ENCODE data around the gene PRKCA. TPM values are rescaled to one million over a fixed set of nuclear protein-coding genes. Genes with fewer than 3 reads are reported as not detected.

The PRKCA gene
- total and polyA plus RNA-seq, 9 of the 15 experiments (the other 6 are each of a cell fraction or from before 2014, with no cell fraction given) = 3.2 to 33.0 (median 17.8) TPM

DNA sequence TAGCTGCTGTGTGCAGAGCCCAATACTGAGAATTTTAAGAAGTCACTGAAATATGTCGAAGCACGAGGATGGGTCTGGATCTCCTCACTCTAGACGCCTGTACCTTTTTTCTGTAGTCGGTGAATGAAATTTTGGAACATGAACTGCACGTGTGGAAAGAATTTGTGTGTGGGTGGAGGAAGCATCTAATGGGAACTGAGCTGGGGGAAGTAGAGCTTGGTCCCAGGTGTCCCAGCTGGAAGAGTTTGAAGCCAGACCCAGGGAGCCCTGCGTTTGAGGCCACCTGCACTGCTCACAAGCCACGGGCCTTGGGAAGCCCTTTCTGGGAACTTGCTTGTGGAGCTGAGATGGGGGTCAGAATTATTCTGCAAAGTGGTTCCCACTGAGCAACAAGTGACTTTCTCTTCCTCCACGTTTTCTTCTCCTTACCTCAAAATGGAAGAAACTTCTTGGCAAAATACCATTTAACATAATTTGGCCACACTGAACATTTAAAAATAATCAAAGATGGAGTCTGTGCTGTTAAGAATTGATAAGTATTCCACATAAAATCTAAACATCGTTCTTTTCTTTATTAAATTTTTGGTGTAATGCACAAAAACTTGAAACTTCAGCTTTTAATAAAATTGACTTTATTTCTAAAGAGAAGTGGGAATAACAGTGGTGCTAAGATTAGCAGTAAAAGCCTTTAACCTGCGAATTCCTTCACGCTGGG lies 163.8 kb downstream of the PRKCA start (continued):
- TF ChIP-seq, protein P1, sequence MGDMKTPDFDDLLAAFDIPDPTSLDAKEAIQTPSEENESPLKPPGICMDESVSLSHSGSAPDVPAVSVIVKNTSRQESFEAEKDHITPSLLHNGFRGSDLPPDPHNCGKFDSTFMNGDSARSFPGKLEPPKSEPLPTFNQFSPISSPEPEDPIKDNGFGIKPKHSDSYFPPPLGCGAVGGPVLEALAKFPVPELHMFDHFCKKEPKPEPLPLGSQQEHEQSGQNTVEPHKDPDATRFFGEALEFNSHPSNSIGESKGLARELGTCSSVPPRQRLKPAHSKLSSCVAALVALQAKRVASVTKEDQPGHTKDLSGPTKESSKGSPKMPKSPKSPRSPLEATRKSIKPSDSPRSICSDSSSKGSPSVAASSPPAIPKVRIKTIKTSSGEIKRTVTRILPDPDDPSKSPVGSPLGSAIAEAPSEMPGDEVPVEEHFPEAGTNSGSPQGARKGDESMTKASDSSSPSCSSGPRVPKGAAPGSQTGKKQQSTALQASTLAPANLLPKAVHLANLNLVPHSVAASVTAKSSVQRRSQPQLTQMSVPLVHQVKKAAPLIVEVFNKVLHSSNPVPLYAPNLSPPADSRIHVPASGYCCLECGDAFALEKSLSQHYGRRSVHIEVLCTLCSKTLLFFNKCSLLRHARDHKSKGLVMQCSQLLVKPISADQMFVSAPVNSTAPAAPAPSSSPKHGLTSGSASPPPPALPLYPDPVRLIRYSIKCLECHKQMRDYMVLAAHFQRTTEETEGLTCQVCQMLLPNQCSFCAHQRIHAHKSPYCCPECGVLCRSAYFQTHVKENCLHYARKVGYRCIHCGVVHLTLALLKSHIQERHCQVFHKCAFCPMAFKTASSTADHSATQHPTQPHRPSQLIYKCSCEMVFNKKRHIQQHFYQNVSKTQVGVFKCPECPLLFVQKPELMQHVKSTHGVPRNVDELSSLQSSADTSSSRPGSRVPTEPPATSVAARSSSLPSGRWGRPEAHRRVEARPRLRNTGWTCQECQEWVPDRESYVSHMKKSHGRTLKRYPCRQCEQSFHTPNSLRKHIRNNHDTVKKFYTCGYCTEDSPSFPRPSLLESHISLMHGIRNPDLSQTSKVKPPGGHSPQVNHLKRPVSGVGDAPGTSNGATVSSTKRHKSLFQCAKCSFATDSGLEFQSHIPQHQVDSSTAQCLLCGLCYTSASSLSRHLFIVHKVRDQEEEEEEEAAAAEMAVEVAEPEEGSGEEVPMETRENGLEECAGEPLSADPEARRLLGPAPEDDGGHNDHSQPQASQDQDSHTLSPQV (IDR thresholded peaks at IDR 0.05) = peak; percentile 90
- TF ChIP-seq RHOXF2B (CRISPR knock-in tag; conservative IDR thresholded peaks at IDR 0.05) (no peak), TCF7 (IDR thresholded peaks at IDR 0.05; ENCODE audit: borderline replicate concordance) (no peak), ZNF175 (CRISPR knock-in tag; IDR thresholded peaks at IDR 0.05; ENCODE audit: low read depth) (no peak), ZNF311 (CRISPR knock-in tag; IDR thresholded peaks at IDR 0.05) (0 out of 2 replicates have a peak, but pooled peaks have one; percentile 48), EGR1 (conservative IDR thresholded peaks at IDR 0.05) (peak; percentile 43), ZNF551 (CRISPR knock-in tag; IDR thresholded peaks at IDR 0.05) (no peak), ATF6 (CRISPR knock-in tag; IDR thresholded peaks at IDR 0.05) (no peak), ZFP1 (CRISPR knock-in tag; IDR thresholded peaks at IDR 0.05) (no peak), POLR3A (IDR thresholded peaks at IDR 0.05; ENCODE audit: borderline replicate concordance, extremely low read depth, insufficient read depth, insufficient read length) (no peak)
- TF ChIP-seq, protein P2, sequence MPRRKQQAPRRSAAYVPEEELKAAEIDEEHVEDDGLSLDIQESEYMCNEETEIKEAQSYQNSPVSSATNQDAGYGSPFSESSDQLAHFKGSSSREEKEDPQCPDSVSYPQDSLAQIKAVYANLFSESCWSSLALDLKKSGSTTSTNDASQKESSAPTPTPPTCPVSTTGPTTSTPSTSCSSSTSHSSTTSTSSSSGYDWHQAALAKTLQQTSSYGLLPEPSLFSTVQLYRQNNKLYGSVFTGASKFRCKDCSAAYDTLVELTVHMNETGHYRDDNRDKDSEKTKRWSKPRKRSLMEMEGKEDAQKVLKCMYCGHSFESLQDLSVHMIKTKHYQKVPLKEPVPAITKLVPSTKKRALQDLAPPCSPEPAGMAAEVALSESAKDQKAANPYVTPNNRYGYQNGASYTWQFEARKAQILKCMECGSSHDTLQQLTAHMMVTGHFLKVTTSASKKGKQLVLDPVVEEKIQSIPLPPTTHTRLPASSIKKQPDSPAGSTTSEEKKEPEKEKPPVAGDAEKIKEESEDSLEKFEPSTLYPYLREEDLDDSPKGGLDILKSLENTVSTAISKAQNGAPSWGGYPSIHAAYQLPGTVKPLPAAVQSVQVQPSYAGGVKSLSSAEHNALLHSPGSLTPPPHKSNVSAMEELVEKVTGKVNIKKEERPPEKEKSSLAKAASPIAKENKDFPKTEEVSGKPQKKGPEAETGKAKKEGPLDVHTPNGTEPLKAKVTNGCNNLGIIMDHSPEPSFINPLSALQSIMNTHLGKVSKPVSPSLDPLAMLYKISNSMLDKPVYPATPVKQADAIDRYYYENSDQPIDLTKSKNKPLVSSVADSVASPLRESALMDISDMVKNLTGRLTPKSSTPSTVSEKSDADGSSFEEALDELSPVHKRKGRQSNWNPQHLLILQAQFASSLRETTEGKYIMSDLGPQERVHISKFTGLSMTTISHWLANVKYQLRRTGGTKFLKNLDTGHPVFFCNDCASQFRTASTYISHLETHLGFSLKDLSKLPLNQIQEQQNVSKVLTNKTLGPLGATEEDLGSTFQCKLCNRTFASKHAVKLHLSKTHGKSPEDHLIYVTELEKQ (CRISPR knock-in tag; IDR thresholded peaks at IDR 0.05) = no peak
- TF ChIP-seq, protein P3, sequence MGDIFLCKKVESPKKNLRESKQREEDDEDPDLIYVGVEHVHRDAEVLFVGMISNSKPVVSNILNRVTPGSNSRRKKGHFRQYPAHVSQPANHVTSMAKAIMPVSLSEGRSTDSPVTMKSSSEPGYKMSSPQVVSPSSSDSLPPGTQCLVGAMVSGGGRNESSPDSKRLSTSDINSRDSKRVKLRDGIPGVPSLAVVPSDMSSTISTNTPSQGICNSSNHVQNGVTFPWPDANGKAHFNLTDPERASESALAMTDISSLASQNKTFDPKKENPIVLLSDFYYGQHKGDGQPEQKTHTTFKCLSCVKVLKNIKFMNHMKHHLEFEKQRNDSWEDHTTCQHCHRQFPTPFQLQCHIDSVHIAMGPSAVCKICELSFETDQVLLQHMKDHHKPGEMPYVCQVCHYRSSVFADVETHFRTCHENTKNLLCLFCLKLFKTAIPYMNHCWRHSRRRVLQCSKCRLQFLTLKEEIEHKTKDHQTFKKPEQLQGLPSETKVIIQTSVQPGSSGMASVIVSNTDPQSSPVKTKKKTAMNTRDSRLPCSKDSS (IDR thresholded peaks at IDR 0.05; ENCODE audit: low read depth, partially characterized antibody) = no peak
- TF ChIP-seq, protein P4, sequence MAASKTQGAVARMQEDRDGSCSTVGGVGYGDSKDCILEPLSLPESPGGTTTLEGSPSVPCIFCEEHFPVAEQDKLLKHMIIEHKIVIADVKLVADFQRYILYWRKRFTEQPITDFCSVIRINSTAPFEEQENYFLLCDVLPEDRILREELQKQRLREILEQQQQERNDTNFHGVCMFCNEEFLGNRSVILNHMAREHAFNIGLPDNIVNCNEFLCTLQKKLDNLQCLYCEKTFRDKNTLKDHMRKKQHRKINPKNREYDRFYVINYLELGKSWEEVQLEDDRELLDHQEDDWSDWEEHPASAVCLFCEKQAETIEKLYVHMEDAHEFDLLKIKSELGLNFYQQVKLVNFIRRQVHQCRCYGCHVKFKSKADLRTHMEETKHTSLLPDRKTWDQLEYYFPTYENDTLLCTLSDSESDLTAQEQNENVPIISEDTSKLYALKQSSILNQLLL (CRISPR knock-in tag; IDR thresholded peaks at IDR 0.05; ENCODE audit: borderline replicate concordance) = no peak

All from K562 (cell line).